NCI-H1417 (cell line): ENCODE data around the gene ZNF232.
A peak's percentile ranks its signal among the peaks of the same experiment; 100 is the strongest.
"Not testable (repeated sequence)": the region's sequence is repeated elsewhere in the genome, so short reads cannot be mapped to it uniquely, and the experiment has no call there.

Experiments
- DNase-seq, 3 experiments: peaks; one replicate each; lab custom pipeline; 2025; lab: John Stamatoyannopoulos, UW

The ZNF232 gene

DNA sequence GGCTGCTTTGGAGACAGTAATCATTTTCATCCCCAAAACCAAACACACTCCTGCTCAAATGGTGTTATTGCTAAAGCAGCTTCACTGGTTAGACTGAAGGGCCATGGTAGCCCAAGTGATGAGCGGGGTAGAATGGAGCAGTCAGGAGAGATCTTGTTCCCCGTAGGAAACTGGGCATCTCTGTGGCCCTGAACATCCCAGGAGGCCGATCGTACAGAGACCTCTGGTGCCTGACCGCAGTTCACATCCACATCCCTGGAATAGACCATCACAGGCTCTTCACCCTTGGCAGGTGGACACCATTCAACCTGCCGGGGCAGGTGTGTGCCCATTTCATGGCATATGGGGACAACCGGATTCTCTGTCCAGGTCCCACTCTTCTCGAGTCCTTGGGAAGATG lies 18.1 kb upstream of the ZNF232 start:
- not testable (repeated sequence) for DNase-seq

DNA sequence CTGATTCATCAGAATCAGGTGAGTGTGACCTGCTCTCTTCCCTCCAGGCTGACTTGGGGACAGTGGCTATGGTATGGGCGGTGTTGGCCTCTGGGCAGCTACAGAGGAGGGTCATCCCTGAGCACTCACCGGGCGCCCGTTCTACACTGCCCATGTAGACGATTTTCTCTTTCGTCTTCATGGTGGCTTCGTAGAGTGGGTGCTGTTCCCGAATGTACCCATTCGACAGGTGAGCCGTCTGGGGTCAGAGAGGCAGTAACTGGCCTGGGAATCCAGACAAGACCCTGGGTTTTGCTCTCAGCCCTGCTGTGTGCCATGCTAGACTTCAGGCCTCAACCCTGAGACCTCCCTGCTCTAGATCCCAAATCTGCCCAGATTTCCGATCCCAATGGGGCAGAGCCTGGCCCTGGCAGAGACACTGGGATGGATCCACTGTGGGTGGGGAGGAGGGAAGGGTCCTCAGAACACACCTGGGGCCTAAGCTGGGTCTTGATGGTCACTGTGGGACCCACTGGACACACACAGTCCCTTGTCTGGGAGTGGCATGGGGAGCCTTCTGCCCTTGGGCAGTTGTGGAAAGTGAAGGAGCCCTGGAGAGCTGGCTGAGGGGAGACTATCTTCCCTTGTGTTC lies 17.3 kb upstream of the ZNF232 start:
- DNase-seq, result no peak

DNA sequence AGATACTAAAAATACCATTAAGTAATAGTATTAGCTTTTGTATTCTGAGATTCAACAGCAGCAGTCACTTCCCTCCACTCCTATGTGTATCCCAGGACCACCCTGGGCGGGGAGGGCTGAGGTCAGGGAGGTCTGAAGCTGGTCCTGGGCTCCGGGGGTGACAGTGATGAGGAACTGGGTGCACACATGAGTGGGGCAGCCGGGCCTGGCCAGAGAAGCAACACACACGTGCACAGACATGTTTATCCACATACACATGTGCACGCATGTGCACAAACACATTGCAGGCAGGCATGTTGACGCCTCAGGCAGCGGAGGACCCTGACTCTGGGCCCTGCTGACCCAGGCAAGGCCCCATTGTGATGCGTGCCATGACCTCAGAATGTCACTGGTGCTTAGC lies 16.7 kb upstream of the ZNF232 start:
- DNase-seq, result not testable (repeated sequence)

- DNase-seq, result no peak
These were observed 16.2 kb upstream of the ZNF232 start for GRCh38 chr17:5127910-5128309.

DNA sequence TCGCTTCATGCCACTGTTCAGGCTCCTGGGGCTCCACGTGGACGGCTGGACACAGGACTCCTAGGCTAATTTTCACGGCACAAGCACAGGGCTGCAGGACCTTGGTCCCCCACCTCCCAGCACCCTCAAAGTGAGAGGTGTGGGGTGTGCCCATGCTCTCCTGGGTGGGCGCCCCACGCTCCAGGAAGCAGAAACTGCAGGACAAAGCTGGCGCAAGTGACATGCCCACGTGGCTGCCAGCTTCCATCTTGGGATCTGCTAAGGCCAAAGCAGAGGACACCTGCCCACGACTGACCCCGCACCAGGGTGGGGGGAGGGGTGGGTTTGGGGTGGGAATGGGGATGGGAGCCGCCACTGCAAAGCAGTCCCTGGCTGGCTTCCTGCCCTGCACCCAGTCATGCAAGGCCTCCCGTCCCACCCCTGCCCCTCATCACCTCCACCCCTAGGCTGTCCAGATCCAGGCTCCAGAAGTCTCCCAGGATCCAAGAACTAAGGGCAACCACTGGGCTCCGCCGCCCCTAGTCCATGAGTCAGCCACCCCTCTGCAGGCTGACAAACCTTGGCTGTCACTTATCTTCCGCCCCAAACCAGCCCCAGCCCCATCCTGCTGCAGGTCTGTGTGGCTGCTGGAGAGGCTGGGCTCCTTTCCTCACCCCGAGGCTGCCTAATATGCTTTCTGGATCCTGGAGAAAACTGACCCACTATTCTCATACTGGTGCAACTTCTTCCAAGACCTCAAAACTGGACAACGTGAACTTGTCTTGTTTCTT lies 15.2 kb upstream of the ZNF232 start:
- DNase-seq, result no peak

DNA sequence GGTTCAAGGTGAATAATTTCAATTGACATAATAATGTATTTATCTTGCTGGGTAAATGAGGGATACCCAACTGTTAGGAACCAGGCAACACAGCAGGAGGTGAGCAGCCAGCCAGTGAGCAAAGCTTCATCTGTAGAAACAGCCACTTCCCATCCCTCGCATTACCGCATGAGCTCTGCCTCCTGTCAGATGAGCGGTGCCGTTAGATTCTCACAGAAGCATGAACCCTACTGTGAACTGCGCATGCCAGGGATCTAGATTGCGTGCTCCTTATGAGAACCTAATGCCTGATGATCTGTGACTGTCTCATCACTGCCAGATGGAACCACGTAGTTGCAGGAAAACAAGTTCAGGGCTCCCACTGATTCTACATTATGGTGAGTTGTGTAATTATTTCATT lies 13.2 kb upstream of the ZNF232 start:
- DNase-seq, result peak in 1 of 3 experiments; percentile 3

DNA sequence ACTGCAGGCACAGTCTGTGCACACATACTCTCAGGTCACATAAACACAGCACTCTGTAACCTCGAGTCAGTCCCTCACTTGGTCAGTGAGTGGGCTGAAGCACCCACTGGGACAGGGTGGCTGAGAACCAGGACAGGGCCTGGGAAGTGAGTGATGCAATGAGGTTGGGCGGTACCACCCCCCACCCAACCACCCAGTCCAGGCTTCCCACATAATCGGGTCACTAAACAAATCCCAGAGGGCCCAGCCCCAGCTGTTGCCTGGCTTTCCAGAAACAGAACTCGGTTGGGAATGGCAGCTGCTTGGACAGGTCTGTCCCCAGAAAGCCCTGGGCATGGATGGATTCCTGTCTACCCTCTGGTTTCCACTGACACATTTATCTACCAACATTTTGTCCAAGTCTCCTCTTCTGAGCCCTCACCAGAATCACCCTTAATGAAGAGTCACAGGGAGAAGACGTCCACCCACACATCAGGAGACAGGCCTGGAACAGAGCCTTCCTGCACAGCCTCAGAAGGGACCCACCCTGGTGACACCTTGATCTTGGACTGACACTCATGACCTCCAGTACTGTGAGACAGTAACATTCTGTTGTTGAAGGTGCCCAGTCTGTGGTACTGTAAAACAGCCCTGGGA lies 12.6 kb upstream of the ZNF232 start:
- DNase-seq, result not testable (repeated sequence)

DNA sequence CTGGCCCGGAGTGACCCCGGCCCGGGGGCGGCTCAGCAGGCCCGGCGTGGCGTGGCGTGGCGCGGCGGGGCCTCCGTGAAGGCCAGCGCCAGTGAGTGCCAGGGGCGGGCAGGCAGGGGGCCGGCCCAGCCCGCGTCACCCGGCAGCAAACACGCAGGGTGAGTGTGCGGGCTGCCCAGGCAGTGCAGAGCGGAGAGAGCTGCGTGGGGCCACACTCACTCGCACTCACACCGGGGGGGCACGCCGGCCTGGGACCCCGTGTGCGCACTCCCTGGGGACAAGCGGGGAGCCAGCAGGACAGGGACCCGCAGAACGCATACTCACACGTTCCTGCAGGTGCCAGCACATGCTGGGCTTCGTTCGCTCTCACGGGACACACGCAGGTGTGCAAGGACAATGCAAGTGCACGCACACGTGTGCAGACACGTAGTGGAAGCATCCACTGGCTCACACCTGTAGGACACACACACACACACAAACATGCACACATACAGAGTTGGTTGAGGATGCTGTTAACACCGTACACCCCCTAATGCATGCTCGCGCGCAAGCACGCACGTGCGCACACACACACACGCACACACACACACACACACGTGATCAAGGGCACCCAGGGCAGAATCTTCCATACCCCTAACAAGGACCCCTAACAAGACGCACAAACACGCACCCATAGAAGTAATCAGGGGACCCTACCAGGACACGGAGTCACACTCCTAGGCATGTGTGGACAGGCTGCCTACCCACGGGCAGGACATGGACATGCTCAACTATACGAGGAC lies 11.9 kb upstream of the ZNF232 start:
- DNase-seq, result no peak

- DNase-seq, result peak in 2 of 3 experiments; percentile 59 to 67
These were observed 11.1 kb upstream of the ZNF232 start for GRCh38 chr17:5122586-5123342.

DNA sequence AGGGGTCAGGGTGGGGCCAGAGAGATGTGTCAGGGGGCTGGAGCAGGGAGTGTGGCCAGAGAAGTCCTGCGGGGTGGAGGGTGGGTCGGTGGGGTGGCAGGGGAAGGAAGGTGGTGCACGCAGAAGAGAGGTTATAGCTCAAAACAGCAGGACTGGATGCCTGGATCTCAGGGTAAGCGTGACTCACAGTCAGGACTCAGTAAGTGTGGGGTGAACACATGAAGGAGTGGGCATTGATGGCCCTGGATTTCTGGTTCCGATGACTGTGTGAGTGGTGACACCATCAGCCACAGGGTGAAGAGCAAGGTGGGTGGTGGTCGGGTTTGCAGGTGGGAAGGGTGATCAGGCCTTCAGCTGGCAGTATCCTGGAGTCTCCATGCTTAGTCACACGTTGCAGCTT lies 10.4 kb upstream of the ZNF232 start:
- DNase-seq, result not testable (repeated sequence)

GRCh38 chr17:5121186-5121841 lies 9.6 kb upstream of the ZNF232 start:
- DNase-seq, result no peak

- not testable (repeated sequence) for DNase-seq
These were observed 8.9 kb upstream of the ZNF232 start for GRCh38 chr17:5120436-5121185.

- DNase-seq, result no peak
These were observed 8.4 kb upstream of the ZNF232 start for GRCh38 chr17:5120036-5120435.

DNA sequence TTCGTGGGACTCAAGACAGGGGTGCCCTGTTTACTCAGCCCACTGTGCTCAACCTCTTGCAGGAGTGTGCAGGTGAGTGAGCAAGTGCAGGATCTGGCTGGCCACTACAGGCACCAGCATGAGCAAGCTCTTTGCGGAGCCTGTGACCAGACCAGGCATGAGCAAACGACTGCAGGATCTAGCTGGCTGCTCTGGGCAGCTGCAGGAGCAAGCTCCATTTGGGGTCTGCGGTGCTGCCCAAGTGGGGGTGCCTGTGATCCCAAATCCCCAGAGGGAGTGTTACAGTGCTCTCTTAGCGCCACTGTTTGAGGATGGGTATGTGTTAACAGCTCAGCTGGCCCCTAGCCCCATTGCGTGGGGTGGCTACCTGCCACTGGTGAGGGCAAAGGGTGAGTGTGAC lies 6.5 kb upstream of the ZNF232 start:
- no peak for DNase-seq

- DNase-seq, result no peak
These were observed 4.3 kb upstream of the ZNF232 start, which contains the start of gene USP6 for GRCh38 chr17:5115673-5116651. Gene USP6 (plus strand): TSS chr17:5116032. CDS start chr17:5130368, 14,336 bp downstream.

DNA sequence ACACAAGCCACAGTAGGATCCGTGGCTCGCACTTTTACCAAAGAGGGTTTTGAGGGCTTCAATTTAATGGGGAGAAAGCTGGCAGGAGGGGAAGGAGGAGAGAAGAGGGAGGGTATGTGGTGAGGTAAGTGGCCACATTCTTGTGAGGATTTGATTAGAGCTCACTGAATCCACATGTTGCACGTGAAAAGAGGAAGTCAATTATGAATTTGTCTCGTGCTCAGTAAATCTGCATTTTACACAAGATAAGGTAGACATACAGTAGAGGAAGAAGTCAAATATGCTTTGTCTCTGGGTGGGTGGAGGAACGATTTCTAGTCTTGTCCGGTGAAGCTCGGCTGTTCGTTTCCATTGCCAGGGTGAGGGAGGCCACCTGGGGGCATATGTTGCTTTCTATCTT lies 862 bp downstream of the ZNF232 start:
- DNase-seq, result no peak

GRCh38 chr17:5100832-5101231 lies 10.8 kb downstream of the ZNF232 start:
- no peak for DNase-seq

DNA sequence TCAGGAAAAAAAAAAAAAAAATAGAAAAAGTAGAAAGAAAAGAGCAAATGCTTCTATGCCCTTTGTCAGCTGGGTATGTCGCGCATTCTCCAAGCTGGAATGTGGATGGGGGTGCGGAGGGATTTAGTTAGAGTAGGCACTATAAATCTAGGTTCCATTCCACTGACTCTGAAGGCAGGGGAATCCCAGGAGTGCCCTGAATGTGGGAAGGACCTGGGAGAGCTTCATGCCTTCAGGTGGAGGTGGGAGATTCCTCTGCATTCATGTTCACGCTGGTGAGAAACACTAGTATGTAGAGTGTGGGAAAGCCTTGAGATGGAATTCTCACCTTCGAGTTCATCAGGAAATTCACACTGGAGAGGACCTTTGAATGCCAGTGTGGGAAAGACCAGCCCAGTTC lies 12.4 kb downstream of the ZNF232 start:
- no peak for DNase-seq
